Measurements from ENCODE around the gene ANGPTL5. TPM values are rescaled to one million over a fixed set of nuclear protein-coding genes. Genes with fewer than 3 reads are reported as not detected.

ANGPTL5 gene
- polyA plus RNA-seq, 1 donor (not counting 4 experiments of a cell fraction or from before 2014, with no cell fraction given) = 0.03 TPM

- no peak for FAIRE-seq
- H3K27me3 ChIP-seq (ENCODE audit: control insufficient read depth, extremely low read depth, insufficient read depth, low read length) = no peaks in the 10 kb centered on the region
- no peak overlapping the region for H3K27ac ChIP-seq (ENCODE audit: control insufficient read depth, insufficient read depth, low read length)
- H3K9me1 ChIP-seq (ENCODE audit: control insufficient read depth, extremely low read depth, insufficient read depth, low read length) = no peaks in the 10 kb centered on the region
- peak in 1 of 3 experiments; percentile 9 for TF ChIP-seq CTCF (optimal IDR thresholded peaks at IDR 0.05 in 1 of 3, IDR thresholded peaks at IDR 0.05 in 1 of 3, conservative IDR thresholded peaks at IDR 0.05 in 1 of 3; ENCODE audit: extremely low read depth in 1 of 3, insufficient read depth in 2 of 3, low read length in 3 of 3)
- no peak for TF ChIP-seq EZH2 (IDR thresholded peaks at IDR 0.05; ENCODE audit: low read length)
- no peak for DNase-seq (ENCODE audit: low read depth, low spot score)
- dilution Hi-C loops (cut with MboI; ENCODE audit: extremely low pct_ligation_motif_present, low sequenced_read_pairs) = no loop called here
- no peaks in the 10 kb centered on the region for H3K9me3 ChIP-seq (ENCODE audit: control insufficient read depth, low read depth, low read length)
- no peak overlapping the region for H3K9ac ChIP-seq (ENCODE audit: control insufficient read depth, extremely low read depth, insufficient read depth, low read length)
- no peak overlapping the region for H3K4me2 ChIP-seq (ENCODE audit: control insufficient read depth, extremely low read depth, insufficient read depth, low read depth, low read length)
- no peaks in the 10 kb centered on the region for H3K79me2 ChIP-seq (ENCODE audit: control insufficient read depth, insufficient read depth, low read length)
- H3K36me3 ChIP-seq (ENCODE audit: control insufficient read depth in 2 of 2, extremely low read depth in 1 of 2, insufficient read depth in 2 of 2, low read length in 2 of 2) = no peaks in the 10 kb centered on the region
- no peak overlapping the region for H2AFZ ChIP-seq (ENCODE audit: control insufficient read depth, low read length)
- no peaks in the 10 kb centered on the region for H4K20me1 ChIP-seq (ENCODE audit: control insufficient read depth, extremely low read depth, insufficient read depth, low read length)
- no peak overlapping the region for H3K4me3 ChIP-seq (ENCODE audit: control insufficient read depth in 2 of 3, extremely low read depth in 1 of 3, insufficient read depth in 2 of 3, low read depth in 1 of 3, low read length in 3 of 3)
- H3K4me1 ChIP-seq (ENCODE audit: control insufficient read depth, extremely low read depth, insufficient read depth, low read length) = no peaks in the 10 kb centered on the region
Measured at GRCh38 chr11:101848262-101848661, 68.1 kb downstream of the ANGPTL5 start.

GRCh38 chr11:101844608-101845007 lies 71.7 kb downstream of the ANGPTL5 start:
- Histone ChIP-seq H3K27me3 (ENCODE audit: control insufficient read depth, extremely low read depth, insufficient read depth, low read length) (no peaks in the 10 kb centered on the region), H3K36me3 (ENCODE audit: control insufficient read depth in 2 of 2, extremely low read depth in 1 of 2, insufficient read depth in 2 of 2, low read length in 2 of 2) (no peaks in the 10 kb centered on the region), H3K4me2 (ENCODE audit: control insufficient read depth, extremely low read depth, insufficient read depth, low read depth, low read length) (no peak overlapping the region), H3K9ac (ENCODE audit: control insufficient read depth, extremely low read depth, insufficient read depth, low read length) (no peak overlapping the region), H2AFZ (ENCODE audit: control insufficient read depth, low read length) (no peak overlapping the region), H3K9me1 (ENCODE audit: control insufficient read depth, extremely low read depth, insufficient read depth, low read length) (no peaks in the 10 kb centered on the region), H3K4me1 (ENCODE audit: control insufficient read depth, extremely low read depth, insufficient read depth, low read length) (no peaks in the 10 kb centered on the region), H3K27ac (ENCODE audit: control insufficient read depth, insufficient read depth, low read length) (no peak overlapping the region), H3K9me3 (ENCODE audit: control insufficient read depth, low read depth, low read length) (no peaks in the 10 kb centered on the region), H3K79me2 (ENCODE audit: control insufficient read depth, insufficient read depth, low read length) (no peaks in the 10 kb centered on the region), H4K20me1 (ENCODE audit: control insufficient read depth, extremely low read depth, insufficient read depth, low read length) (no peaks in the 10 kb centered on the region), H3K4me3 (ENCODE audit: control insufficient read depth in 2 of 3, extremely low read depth in 1 of 3, insufficient read depth in 2 of 3, low read depth in 1 of 3, low read length in 3 of 3) (no peak overlapping the region)
- no peak for TF ChIP-seq EZH2 (IDR thresholded peaks at IDR 0.05; ENCODE audit: low read length)
- no peak for TF ChIP-seq CTCF (optimal IDR thresholded peaks at IDR 0.05 in 1 of 3, IDR thresholded peaks at IDR 0.05 in 1 of 3, conservative IDR thresholded peaks at IDR 0.05 in 1 of 3; ENCODE audit: extremely low read depth in 1 of 3, insufficient read depth in 2 of 3, low read length in 3 of 3)
- no peak for DNase-seq (ENCODE audit: low read depth, low spot score)
- dilution Hi-C loops (cut with MboI; ENCODE audit: extremely low pct_ligation_motif_present, low sequenced_read_pairs) = no loop called here
- FAIRE-seq = no peak

Data from keratinocyte (primary cell).